ENCODE results near the gene TRIM21.

TRIM21 gene

GRCh38 chr11:4393209-4393857 is at the start of gene TRIM21:
TSS of gene TRIM21 (minus strand) at chr11:4393702. CDS start at chr11:4390409, 3,293 bp downstream.
- ChIA-PET CTCF (interaction anchor here (0.6 to 1.1 kb wide), 4 partner anchors 25 to 233 kb away, joined by 3 to 5 read pairs (median 4); no protein-coding TSS in a partner anchor), POLR2A (no interaction called here)
- no peak within 1 kb of the TSS for H3K27ac ChIP-seq (ENCODE audit: extremely low read depth, low read depth, low read length)
- H3K9me3 ChIP-seq (ENCODE audit: control insufficient read depth, insufficient read depth, low read depth, low read length), result no peaks in the 10 kb centered on the region
- H3K4me3 ChIP-seq (ENCODE audit: low read depth, low read length), result peak within 1 kb of the TSS; percentile 92
- peaks cover 0 to 20% of the 10 kb centered on the region in 2 experiments; a peak in 1 of 3 replicates for H3K36me3 ChIP-seq (ENCODE audit: control insufficient read depth in 2 of 2, insufficient read depth in 1 of 2, low read length in 2 of 2)
- H3K4me1 ChIP-seq (ENCODE audit: control insufficient read depth, insufficient read depth, low read length), result no peaks in the 10 kb centered on the region
- TF ChIP-seq ZNF670 (tag by site-specific recombination; IDR thresholded peaks at IDR 0.05; ENCODE audit: low read depth) (no peak), INSM2 (tag by site-specific recombination; IDR thresholded peaks at IDR 0.05) (peak; percentile 18; the same call in 1 of the 2 replicates), ZIC2 (tag by site-specific recombination; IDR thresholded peaks at IDR 0.05) (peak; percentile 75), ZNF518A (tag by site-specific recombination; conservative IDR thresholded peaks at IDR 0.05; ENCODE audit: low read depth) (peak; percentile 60), SP3 (tag by site-specific recombination; IDR thresholded peaks at IDR 0.05) (peak; percentile 98), ZFHX2 (tag by site-specific recombination; conservative IDR thresholded peaks at IDR 0.05) (peak; percentile 95), ZNF76 (tag by site-specific recombination; IDR thresholded peaks at IDR 0.05; ENCODE audit: borderline replicate concordance, low read depth) (0 out of 2 replicates have a peak, but pooled peaks have one; percentile 27), ZBTB48 (tag by site-specific recombination; IDR thresholded peaks at IDR 0.05) (peak; percentile 78), GLIS2 (tag by site-specific recombination; IDR thresholded peaks at IDR 0.05) (peak; percentile 77), ELK4 (IDR thresholded peaks at IDR 0.05; ENCODE audit: borderline replicate concordance, low read depth, low read length) (no peak), PRDM1 (tag by site-specific recombination; IDR thresholded peaks at IDR 0.05) (peak; percentile 65), ZNF501 (tag by site-specific recombination; IDR thresholded peaks at IDR 0.05) (peak; percentile 39; the same call in 1 of the 2 replicates), OSR2 (tag by site-specific recombination; IDR thresholded peaks at IDR 0.05) (peak; percentile 38; the same call in 1 of the 2 replicates), EGR2 (tag by site-specific recombination; IDR thresholded peaks at IDR 0.05; ENCODE audit: low read depth) (peak; percentile 84), ZBTB17 (tag by site-specific recombination; IDR thresholded peaks at IDR 0.05) (peak; percentile 59), GLIS1 (tag by site-specific recombination; IDR thresholded peaks at IDR 0.05) (peak; percentile 58), SP2 (tag by site-specific recombination; IDR thresholded peaks at IDR 0.05) (peak; percentile 49; the same call in 1 of the 2 replicates), ZBTB10 (tag by site-specific recombination; IDR thresholded peaks at IDR 0.05) (no peak), REST (tag by site-specific recombination; IDR thresholded peaks at IDR 0.05) (no peak), PATZ1 (tag by site-specific recombination; IDR thresholded peaks at IDR 0.05) (peak; percentile 68; the same call in 1 of the 2 replicates), ZNF560 (tag by site-specific recombination; IDR thresholded peaks at IDR 0.05; ENCODE audit: borderline replicate concordance) (no peak)
